Fibroblast of the aortic adventitia (primary cell): ENCODE measurements around the gene CD96. TPM values are rescaled to one million over a fixed set of nuclear protein-coding genes. Genes with fewer than 3 reads are reported as not detected.

Source experiments
- DNase-seq: peaks from one replicate; pipeline ENCODE4 v3.0.0-alpha.2; 2010; ENCODE audit warnings: low read depth
- H3K4me3 ChIP-seq: 2 replicates; pipeline ENCODE4 v1.5.1; 2011; ENCODE audit warnings: low read depth, mild to moderate bottlenecking, control low read depth, low read length, moderate library complexity
- CTCF ChIP-seq: IDR thresholded peaks from 2 replicates; pipeline ENCODE4 v1.5.1; 2011; ENCODE audit warnings: mild to moderate bottlenecking, low read length, control low read depth, inconsistent platforms; ENCODE audit not compliant: insufficient read depth
- total RNA-seq: library from RNA; depleted of rRNA; stranded (reverse); fragments of >200 nt; gene quantifications from 2 replicates; pipeline ENCODE4 v1.2.3, GENCODE V29; 2012; ENCODE audit warnings: low replicate concordance

CD96 gene
- total RNA-seq, 1 donor = 0.09 TPM

DNA sequence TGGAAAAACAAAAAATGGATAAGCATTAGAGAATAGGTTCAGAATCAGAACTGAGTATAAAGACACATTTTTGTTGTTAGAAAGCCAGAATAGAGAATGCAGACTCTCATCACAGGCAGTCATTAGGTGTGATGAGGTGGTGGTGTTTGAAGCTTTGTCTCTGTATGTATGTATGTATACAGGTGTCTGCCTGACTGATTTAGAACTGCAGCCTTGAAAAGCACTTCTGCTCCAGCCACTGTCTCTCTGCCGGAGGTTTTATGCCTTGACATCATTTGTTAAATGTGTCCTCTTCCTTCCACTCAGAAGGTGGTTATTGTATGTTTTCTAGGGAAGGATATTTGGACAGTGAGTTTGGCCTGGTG is 133.8 kb downstream of the CD96 start:
- no peak for TF ChIP-seq CTCF
- no peak for DNase-seq
- peak overlapping the region; percentile 25 for H3K4me3 ChIP-seq

DNA sequence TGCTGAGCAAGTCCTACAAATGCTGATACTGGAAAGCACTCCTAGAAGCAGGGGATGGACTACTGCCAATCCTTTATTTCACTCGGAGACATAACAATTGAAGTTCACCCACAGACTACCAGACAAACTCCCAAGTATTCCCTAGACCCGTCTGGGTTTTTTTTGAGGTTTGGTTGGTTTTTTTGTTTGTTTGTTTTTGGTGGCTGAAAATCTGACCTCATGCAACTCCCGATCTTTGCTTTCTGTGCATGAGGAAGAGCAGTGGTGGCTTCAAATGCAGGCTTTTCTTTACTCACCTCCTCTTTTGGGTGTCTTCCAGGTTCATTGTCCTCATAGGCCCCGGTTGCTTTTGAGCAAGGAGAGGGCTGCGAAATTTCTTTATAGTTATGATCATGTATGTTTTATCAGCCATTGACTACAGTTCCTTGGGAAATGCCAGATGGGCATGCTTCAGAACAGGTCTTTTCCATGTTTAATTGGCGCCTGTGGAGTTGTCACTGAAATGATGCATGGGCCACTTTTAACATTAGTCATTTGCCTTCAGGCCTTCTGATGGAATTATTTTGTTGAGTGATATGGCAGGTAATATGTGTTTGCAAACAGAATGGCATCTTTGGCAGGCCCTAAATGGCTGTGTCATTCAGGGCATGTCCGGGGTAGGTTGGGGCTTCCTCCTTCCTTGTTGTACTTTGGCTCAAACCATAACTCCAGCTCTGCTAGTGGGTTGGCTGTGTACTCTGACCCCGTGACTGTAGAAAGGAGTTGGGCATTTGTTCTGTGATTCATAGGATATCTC is 134.4 kb downstream of the CD96 start:
- DNase-seq = peak; percentile 81
- TF ChIP-seq CTCF = no peak
- H3K4me3 ChIP-seq = no peak overlapping the region

DNA sequence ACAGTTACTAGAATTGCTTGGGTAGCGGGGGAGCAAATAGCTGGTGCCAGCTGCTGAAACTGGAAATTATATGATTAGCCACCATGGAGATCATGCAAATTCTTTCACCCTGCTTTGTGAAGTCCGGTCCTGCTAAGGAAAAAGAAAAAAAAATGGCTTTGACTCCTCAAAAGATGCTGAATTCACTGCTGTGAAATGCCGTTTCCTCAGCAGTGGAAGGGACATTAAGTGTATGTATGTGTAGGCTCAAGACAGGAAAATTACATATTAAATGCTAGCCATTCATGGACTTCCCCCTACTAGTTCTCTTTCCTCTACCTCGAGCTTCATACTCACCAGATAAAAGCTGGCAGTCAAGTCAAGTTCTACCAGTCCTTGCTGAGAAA is 135.0 kb downstream of the CD96 start:
- DNase-seq = no peak
- no peak for TF ChIP-seq CTCF
- H3K4me3 ChIP-seq = no peak overlapping the region

- no peak overlapping the region for H3K4me3 ChIP-seq
- no peak for TF ChIP-seq CTCF
- no peak for DNase-seq
These were observed 139.8 kb downstream of the CD96 start for GRCh38 chr3:111681661-111682426.

DNA sequence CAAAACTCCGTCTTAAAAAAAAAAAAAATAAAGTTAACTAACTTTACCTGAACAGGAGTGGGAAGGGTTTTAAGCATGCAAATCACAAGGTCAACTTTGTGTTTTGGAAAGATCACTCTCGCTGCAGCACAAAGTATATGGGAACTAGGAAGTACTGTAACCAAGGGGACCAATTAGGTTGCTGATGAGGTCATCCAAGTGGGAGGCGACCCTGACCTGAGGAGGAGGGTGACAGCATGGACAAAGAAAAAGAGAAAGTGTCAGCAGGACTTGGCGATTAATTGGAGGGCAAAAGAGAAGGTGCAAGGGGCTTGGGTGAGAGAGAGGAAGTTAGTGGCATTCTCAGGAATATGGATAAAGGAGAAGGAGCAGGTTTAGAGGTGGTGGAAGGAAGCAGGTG is 142.6 kb downstream of the CD96 start:
- no peak overlapping the region for H3K4me3 ChIP-seq
- TF ChIP-seq CTCF = no peak
- DNase-seq = no peak

DNA sequence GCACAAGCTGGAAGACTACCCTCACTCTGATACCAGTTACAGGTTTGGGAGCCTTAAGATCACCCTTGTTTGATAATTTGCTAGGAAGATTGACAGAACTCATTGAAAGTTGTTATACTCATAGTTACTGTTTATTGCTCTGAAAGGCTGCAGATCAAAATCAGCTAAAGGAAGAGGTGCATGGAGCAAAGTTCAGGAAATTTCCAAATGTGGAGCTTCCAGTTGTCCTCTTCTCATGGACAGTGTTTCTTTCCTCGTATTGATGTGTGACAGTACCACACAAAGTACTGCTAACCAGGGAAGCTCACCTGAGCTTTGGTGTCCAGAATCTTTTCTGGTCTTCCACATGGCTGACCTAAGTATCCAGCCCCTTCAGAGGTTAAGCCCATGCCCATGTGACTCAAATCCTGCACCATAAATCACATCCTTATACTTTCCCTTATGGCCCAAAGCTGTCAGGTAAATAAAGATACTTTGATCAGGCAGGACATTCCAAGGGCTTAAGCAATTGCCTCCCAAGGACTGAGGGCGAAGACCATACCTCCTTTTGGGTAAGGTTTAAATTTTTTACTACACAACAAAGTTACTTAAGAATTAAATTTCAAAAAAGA is 146.3 kb downstream of the CD96 start:
- H3K4me3 ChIP-seq = no peak overlapping the region
- TF ChIP-seq CTCF = no peak
- no peak for DNase-seq
